ENCODE data around the gene PHACTR3. TPM values are rescaled to one million over a fixed set of nuclear protein-coding genes. Genes with fewer than 3 reads are reported as not detected.

PHACTR3 gene
- polyA plus RNA-seq, 1 donor (not counting 4 experiments of a cell fraction or from before 2014, with no cell fraction given), result 2.6 TPM

- H3K79me2 ChIP-seq (ENCODE audit: control insufficient read depth, insufficient read depth, low read length), result no peaks in the 10 kb centered on the region
- dilution Hi-C loops (cut with MboI; ENCODE audit: extremely low pct_ligation_motif_present, low sequenced_read_pairs), result no loop called here
- H3K4me1 ChIP-seq (ENCODE audit: control insufficient read depth, extremely low read depth, insufficient read depth, low read length), result no peaks in the 10 kb centered on the region
Measured at GRCh38 chr20:59774921-59775686, 170.8 kb downstream of the PHACTR3 start.

DNA sequence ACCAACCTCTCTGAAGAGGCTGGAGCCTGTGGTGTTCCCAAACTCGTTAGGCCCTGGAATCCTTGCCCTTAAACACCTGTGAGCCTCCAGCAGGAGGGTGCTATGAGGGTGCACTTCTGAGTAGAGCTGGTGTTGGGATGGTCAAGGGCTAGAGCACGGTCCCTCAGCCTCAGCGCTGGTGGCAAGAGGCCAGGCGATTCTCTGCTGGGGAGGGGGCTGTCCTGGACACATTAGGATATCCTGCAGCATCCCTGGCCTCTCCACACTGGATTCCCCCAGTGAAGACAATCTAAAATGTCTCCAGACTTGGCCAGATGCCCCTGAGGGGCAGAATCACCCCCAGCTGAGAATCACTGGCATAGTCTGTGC is 171.3 kb downstream of the PHACTR3 start:
- Histone ChIP-seq H3K27ac (ENCODE audit: control insufficient read depth, insufficient read depth, low read length) (no peak overlapping the region), H3K36me3 (ENCODE audit: control insufficient read depth in 2 of 2, extremely low read depth in 1 of 2, insufficient read depth in 2 of 2, low read length in 2 of 2) (no peaks in the 10 kb centered on the region), H3K9me1 (ENCODE audit: control insufficient read depth, extremely low read depth, insufficient read depth, low read length) (no peaks in the 10 kb centered on the region), H3K27me3 (ENCODE audit: control insufficient read depth, extremely low read depth, insufficient read depth, low read length) (peaks cover 8% of the 10 kb centered on the region), H4K20me1 (ENCODE audit: control insufficient read depth, extremely low read depth, insufficient read depth, low read length) (no peaks in the 10 kb centered on the region), H3K9ac (ENCODE audit: control insufficient read depth, extremely low read depth, insufficient read depth, low read length) (no peak overlapping the region), H2AFZ (ENCODE audit: control insufficient read depth, low read length) (no peak overlapping the region), H3K9me3 (ENCODE audit: control insufficient read depth, low read depth, low read length) (no peaks in the 10 kb centered on the region), H3K4me1 (ENCODE audit: control insufficient read depth, extremely low read depth, insufficient read depth, low read length) (no peaks in the 10 kb centered on the region), H3K4me2 (ENCODE audit: control insufficient read depth, extremely low read depth, insufficient read depth, low read depth, low read length) (no peak overlapping the region), H3K79me2 (ENCODE audit: control insufficient read depth, insufficient read depth, low read length) (no peaks in the 10 kb centered on the region), H3K4me3 (ENCODE audit: control insufficient read depth in 2 of 3, extremely low read depth in 1 of 3, insufficient read depth in 2 of 3, low read depth in 1 of 3, low read length in 3 of 3) (no peak overlapping the region)
- DNase-seq (ENCODE audit: low read depth, low spot score) (no peak), FAIRE-seq (no peak)
- TF ChIP-seq EZH2 (IDR thresholded peaks at IDR 0.05; ENCODE audit: low read length), result no peak
- TF ChIP-seq, protein P1, sequence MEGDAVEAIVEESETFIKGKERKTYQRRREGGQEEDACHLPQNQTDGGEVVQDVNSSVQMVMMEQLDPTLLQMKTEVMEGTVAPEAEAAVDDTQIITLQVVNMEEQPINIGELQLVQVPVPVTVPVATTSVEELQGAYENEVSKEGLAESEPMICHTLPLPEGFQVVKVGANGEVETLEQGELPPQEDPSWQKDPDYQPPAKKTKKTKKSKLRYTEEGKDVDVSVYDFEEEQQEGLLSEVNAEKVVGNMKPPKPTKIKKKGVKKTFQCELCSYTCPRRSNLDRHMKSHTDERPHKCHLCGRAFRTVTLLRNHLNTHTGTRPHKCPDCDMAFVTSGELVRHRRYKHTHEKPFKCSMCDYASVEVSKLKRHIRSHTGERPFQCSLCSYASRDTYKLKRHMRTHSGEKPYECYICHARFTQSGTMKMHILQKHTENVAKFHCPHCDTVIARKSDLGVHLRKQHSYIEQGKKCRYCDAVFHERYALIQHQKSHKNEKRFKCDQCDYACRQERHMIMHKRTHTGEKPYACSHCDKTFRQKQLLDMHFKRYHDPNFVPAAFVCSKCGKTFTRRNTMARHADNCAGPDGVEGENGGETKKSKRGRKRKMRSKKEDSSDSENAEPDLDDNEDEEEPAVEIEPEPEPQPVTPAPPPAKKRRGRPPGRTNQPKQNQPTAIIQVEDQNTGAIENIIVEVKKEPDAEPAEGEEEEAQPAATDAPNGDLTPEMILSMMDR (optimal IDR thresholded peaks at IDR 0.05 in 1 of 3, IDR thresholded peaks at IDR 0.05 in 1 of 3, conservative IDR thresholded peaks at IDR 0.05 in 1 of 3; ENCODE audit: extremely low read depth in 1 of 3, insufficient read depth in 2 of 3, low read length in 3 of 3), result no peak
- dilution Hi-C loops (cut with MboI; ENCODE audit: extremely low pct_ligation_motif_present, low sequenced_read_pairs), result no loop called here

More at GRCh38 chr20:59774921-59775686, 170.8 kb downstream of the PHACTR3 start:
- no peak for TF ChIP-seq EZH2 (IDR thresholded peaks at IDR 0.05; ENCODE audit: low read length)
- TF ChIP-seq, protein P1 (optimal IDR thresholded peaks at IDR 0.05 in 1 of 3, IDR thresholded peaks at IDR 0.05 in 1 of 3, conservative IDR thresholded peaks at IDR 0.05 in 1 of 3; ENCODE audit: extremely low read depth in 1 of 3, insufficient read depth in 2 of 3, low read length in 3 of 3), result no peak
- Histone ChIP-seq H3K9me1 (ENCODE audit: control insufficient read depth, extremely low read depth, insufficient read depth, low read length) (no peaks in the 10 kb centered on the region), H3K36me3 (ENCODE audit: control insufficient read depth in 2 of 2, extremely low read depth in 1 of 2, insufficient read depth in 2 of 2, low read length in 2 of 2) (no peaks in the 10 kb centered on the region), H3K9ac (ENCODE audit: control insufficient read depth, extremely low read depth, insufficient read depth, low read length) (no peak overlapping the region), H2AFZ (ENCODE audit: control insufficient read depth, low read length) (no peak overlapping the region), H3K4me2 (ENCODE audit: control insufficient read depth, extremely low read depth, insufficient read depth, low read depth, low read length) (no peak overlapping the region), H3K27me3 (ENCODE audit: control insufficient read depth, extremely low read depth, insufficient read depth, low read length) (peaks cover 8% of the 10 kb centered on the region), H3K9me3 (ENCODE audit: control insufficient read depth, low read depth, low read length) (no peaks in the 10 kb centered on the region), H3K27ac (ENCODE audit: control insufficient read depth, insufficient read depth, low read length) (no peak overlapping the region), H4K20me1 (ENCODE audit: control insufficient read depth, extremely low read depth, insufficient read depth, low read length) (no peaks in the 10 kb centered on the region), H3K4me3 (ENCODE audit: control insufficient read depth in 2 of 3, extremely low read depth in 1 of 3, insufficient read depth in 2 of 3, low read depth in 1 of 3, low read length in 3 of 3) (no peak overlapping the region)
- DNase-seq (ENCODE audit: low read depth, low spot score) (no peak), FAIRE-seq (no peak)
